Stomach (tissue), 4 donors: ENCODE measurements around the gene NELL1.

Experiments used
- CTCF ChIP-seq, 7 experiments: fragments of 450-650 bp in 4 of 7; fragments of 200-600 bp in 3 of 7; sonication (generic) in 3 of 7; IDR thresholded peaks; one replicate each; pipeline ENCODE4 v1.5.1; 2016 to 2019; ENCODE audit warnings: antibody characterized with exemption in 7 of 7, control low read depth in 2 of 7, mild to moderate bottlenecking in 1 of 7
- POLR2A ChIP-seq, 4 donors: fragments of 450-650 bp; IDR thresholded peaks; one replicate each; pipeline ENCODE4 v1.6.1; 2016; ENCODE audit warnings: antibody characterized with exemption in 4 of 4, control low read depth in 2 of 4, mild to moderate bottlenecking in 1 of 4, moderate library complexity in 1 of 4
- POLR2AphosphoS5 ChIP-seq, 3 donors: sonication (generic); formaldehyde crosslinking; IDR thresholded peaks; one replicate each; pipeline ENCODE4 v1.6.1; 2016; ENCODE audit warnings: antibody characterized with exemption in 3 of 3

DNA sequence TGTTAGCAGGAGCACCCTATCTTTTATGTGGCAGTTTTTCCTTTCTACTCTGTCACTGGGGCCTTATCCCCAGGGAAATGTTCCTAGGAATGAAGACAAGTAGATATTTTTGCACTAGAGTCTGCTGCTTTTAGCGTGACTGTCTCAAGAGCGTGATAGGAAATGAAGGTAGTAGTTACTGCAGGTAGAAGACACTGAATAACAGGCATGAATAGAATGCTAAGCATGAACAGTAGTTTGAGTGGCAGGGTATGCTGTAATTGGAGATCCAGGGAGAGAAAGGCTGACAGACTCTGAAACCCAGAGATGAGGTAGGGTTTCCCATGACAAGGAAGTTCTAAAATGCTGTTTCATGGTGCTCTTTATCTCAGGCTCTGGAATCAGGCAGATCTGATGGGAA, 475.1 kb downstream of the NELL1 start:
- TF ChIP-seq CTCF (IDR thresholded peaks at IDR 0.05) = no peak
- TF ChIP-seq POLR2AphosphoS5 (IDR thresholded peaks at IDR 0.05) = no peak
- no peak for TF ChIP-seq POLR2A (IDR thresholded peaks at IDR 0.05)
